KBM-7 (cell line): ENCODE results near the gene NOS1AP.
"Not testable (repeated sequence)": the region's sequence is repeated elsewhere in the genome, so short reads cannot be mapped to it uniquely, and the experiment has no call there.

ENCODE experiments used
- DNase-seq: peaks from one replicate; pipeline ENCODE4 v3.0.0-alpha.2; 2015
- in situ Hi-C: fragments of 300-500 bp; cut with MboI; formaldehyde crosslinking; loops from 2 replicates; pipeline ENCODE4 v1.14.3; 2020; ENCODE audit warnings: low sequenced_read_pairs, low pct_unique_long_range_greater_than_20kb, mixed read lengths

The NOS1AP gene

DNA sequence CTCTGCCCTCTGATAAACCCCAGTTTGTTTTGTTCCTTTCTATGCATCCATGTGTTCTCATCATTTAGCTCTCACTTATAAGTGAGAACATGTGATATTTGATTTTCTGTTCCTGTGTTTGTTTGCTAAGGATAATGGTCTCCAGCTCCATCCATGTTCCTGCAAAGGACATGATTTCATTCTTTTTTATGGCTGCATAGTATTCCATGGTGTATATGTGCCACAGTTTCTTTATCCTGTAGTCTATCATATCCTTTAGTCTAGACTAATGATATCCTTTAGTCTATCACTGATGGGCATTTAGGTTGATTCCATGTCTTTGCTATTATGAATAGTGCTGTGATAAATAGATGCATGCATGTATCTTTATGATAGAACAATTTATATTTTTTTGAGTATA, 131.6 kb downstream of the NOS1AP start:
- DNase-seq, in situ Hi-C loops: not testable (repeated sequence)

DNA sequence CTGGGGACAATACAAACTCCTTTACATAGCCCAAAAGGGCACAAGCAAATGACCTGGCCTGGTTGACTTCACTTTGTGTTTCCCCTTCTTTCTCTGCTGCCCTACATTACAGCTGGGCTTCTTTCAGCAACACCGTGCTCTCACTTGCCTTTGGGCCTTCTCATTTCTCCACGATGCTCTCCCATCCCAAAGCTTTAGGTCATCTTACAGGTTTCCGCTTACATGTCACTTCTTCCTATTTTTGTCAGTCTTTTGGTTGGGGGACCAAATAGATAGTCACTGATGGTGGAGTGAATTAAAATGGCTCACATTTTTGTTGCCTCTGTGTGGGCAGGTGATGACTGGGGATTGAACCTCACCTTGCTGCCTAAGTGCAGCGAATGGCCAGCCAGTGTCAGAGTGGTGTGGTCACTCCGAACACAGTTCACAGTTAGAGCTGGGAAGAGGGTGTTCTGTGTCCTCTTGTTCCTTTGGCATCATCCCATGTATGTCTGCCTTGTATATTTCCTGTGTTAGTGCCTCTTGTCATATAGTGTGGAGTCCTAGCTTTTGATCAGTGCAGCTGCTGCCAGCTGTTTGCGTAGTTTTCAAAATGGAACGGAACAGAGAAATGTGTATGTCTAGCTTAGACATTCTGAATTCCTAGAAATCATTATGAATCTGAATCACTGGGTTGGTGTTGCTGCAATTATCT, 134.8 kb downstream of the NOS1AP start:
- DNase-seq, result no peak
- in situ Hi-C loops, result no loop called here

DNA sequence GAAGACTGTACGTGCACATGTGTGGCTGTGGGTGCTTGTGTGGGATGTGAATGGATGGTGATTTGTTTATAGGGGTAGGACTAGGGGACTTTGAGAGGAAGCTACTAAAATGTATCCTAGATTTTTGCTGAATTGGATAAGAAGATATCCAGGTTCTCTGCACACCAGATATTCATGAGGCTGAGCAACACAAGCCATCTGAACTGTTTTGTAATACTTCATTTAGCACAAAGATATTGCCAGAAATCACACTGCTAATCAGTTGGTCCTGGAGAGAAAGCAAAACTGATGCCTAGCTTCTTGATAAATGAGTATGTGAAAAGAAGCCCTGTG, 135.3 kb downstream of the NOS1AP start:
- in situ Hi-C loops, result no loop called here
- no peak for DNase-seq

DNA sequence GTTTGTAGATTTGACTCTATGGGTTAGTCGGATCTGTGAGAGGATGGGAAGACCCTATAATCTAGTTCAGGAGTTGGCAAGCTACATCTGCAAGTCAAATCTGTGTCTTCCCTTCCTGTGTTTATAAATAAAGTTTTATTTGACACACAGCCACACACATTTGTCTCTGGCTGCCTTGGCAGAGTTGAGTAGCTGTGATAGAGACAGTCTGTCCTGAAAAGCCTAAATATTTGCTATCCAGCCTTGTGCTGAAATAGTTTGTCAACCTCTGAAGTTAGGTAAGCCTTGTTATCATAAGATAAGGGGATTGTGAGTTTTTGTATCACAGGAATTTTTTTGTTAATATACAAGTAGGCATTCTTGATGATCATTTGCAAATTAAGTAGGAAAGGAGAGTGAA, 136.8 kb downstream of the NOS1AP start:
- in situ Hi-C loops, result no loop called here
- no peak for DNase-seq

DNA sequence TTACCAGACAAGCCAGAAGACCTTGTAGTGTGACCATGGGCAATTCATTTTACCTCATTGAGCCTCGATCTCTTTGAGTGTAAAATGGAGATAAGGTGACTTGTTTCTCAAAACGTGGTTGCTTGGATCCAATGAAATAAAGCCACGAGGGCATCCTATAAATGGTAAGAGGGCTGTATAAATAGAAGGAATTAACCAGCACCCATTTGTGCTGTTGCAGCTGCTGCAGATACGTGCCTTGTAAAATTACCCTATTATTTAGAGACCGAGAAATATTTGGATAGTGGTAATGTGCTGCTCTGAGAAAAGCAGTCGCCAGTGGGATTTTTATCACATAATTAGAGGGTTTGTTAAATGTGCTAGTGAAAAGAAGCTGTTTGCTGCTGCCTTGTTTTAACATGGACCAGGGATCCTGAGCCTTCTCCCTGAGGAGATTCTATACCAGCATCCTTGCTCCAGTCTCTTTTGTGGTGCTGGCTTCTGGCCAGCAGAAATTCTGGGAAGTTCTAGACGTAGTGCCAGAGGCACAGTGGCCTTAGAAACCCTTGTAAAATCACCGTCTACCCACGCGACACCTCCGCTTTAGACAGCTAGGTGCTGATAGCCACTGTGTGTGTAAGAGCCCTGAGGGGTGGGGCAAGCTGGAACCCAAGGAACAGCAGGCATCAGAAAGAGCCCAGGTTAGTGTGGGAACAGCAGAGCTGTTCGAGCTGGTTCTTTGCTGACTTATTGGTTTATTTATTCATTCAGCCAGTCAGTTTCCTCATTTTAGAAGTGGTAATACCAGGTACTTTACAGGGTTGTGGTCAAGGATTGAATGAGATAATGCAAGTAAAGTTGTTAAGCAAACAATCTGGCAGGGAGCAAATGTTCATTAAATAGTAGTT, 137.5 kb downstream of the NOS1AP start:
- in situ Hi-C loops, result no loop called here
- DNase-seq, result no peak

DNA sequence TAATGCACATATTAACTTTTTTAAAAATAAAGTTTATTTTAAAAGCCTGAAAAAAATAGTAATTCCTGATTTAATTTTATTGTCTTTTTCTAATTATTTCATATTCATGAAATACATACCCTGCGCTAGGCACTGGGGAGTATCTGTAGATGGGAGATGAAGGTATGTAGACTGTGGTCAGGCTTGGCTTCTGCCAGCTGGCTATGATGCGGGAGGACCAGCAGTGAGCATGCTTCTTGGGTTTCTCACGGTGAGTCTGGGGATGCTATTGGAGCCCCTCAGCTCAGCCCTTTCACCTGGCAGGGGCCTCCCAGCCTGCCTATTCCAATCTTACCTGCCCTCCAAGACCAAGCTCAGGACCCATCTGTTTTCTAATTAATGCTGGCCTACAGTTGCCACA, 138.4 kb downstream of the NOS1AP start:
- DNase-seq, result no peak
- in situ Hi-C loops, result no loop called here

DNA sequence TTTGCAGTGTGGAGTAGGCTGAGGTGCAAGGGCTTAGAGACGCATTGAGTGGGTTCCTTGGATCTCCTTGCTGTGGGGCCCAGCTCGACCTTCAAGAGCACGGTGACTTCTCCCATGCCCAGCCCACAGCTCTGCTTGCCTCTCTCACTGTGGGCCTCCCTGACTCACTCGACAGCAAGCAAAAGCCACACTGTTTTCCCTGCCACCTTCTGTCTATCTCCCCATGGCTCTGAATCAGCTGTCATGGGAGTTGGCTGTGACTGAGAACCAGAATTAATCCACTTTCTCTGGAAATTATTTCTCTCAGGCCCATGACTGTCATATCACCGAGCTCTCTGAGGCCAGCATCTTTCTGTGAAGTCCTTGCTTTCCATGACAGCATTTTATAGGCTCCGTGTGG, 140.7 kb downstream of the NOS1AP start:
- in situ Hi-C loops, result no loop called here
- DNase-seq, result no peak

DNA sequence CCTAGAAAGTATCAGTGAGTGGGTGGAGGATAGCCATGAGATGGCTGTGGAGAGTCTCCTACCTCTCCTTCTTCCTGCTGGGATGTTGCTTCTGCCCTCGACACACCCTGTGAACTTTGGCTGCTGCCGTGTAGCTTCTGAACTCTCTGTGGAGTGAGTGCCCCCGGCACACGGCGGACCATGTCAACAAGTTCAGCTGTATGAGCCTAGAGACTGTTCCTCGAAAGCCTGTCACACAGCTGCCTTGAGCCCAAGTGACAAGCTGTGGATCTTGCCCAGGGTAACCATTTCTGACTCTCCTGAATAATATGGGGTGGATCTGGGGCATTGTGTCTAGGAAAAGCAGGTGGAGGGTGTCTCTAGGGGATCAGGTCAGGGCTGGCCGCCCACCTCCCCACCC, 143.2 kb downstream of the NOS1AP start:
- in situ Hi-C loops, result no loop called here
- DNase-seq, result no peak

DNA sequence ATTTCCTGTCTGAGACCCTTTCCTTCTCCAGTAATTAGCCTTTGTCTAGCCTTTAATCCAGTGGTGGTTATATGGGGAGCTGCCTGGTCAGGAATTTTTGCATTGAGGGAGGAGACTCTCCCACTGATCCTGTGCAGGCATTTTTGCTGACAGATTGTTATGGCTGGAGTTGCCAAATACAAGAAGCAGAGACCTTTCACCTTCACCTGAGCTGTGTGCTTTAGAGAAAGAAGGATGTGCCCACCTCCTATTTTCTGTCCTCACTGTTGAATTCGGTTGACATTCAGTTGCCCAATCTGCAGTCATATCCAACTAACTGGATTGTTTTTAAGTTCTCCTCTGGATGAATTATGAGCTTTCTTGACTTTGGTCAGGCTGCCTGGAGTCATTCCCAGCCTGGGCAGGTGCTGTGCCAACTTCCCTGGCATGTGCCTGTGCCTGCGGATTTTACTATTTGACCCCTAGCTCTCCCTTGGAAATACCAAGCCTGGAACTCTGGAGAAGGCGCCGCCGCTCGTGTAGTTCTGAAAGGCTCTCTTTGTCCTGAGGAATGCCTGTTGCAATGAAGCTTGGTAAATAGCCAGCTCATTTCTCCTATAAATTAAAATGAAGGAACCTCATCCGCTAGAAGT, 143.9 kb downstream of the NOS1AP start:
- in situ Hi-C loops, result no loop called here
- no peak for DNase-seq

DNA sequence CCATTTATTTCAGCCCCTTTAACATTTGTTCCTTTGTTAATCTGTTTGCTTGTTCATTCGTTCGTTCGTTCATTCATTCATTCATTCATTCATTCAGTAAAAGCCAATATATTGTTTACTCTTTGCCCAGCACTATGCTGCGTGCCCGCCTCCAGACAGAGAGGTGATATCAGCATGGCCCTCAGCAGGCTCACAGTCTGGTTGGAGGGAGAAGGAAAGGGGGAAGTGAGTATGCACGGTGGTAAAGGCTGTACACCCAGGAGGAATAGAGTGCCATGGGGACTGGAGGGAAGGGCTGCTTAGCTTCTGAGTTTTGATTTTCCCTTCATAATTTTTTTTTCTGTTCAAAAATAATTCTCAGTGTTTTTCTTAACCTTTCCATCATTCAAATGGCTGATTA, 144.7 kb downstream of the NOS1AP start:
- DNase-seq, result no peak
- in situ Hi-C loops, result no loop called here

DNA sequence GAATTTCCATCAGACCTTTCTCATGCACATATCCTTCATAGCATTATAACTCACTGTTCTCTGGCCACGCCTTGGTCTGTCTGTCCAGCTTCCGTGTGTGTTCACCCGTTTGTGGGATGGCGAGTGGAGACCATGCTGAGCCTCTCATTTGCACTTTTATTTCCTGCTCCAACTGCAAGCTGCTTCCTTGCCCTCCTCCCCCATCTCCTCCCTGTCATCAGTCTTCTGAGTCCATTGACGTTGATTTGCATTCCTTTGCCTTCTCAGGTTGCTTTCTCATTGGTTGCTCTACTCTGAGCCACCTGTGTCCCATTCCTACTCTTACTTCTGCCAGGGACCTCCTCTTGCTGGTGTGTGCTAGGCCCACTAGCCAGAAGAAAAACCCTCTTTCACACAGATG, 146.4 kb downstream of the NOS1AP start:
- DNase-seq, result no peak
- in situ Hi-C loops, result no loop called here

DNA sequence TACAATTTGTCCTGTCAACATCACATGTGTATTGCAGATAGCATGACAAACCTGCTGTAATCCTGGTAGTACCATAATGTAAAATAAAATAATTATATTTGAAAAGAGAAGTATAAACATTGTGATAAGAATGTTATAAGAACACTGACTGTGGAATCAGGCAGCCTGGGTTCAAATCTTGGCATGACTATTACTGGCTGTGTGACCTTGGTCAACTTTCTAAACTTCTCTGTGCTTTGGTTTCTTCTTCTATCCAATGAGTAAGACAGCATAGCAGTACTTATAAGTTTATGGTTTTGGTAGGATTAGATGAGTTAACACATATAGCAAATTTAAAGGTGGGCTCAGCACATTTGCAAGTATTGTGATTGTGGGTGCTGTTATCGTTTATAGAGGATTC, 147.1 kb downstream of the NOS1AP start:
- in situ Hi-C loops, result no loop called here
- no peak for DNase-seq

DNA sequence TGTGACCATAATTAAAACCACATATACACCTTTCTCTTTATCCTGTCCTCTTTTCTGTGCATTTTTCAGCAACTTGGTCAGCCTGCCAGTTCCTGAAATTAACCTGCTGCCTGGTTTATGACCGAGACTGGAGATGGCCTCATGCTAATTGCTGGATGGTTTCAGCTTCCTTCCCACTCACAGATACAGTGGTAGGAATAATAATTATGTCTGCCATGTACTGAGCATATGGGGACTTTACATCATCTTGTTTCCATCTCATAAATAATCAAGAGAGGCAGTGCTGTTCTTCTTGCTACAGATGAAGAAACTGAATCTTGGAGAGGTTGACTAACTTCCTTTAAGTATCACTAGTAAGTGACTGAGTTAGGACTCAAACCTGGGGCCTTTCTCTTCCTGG, 148.2 kb downstream of the NOS1AP start:
- DNase-seq, result no peak
- in situ Hi-C loops, result no loop called here

DNA sequence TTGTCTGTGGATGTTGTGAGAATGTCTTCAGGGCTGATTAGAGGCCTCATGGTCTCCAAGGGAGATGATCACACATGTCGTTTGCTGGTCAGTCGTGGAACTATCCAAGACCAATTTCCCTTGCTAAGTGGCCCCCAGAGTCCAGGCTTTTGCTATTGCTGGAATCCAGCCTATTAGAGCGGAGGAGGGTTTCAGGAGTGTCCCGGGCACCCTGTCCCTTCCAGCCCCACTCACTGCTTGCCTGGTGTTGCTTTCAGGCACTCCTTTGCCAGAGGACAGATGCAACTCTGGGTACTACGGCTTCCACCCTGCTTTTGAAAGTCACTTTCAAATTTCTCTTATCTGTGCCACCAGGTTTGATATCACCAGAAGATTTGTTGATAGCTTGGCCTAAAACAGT, 149.1 kb downstream of the NOS1AP start:
- no peak for DNase-seq
- in situ Hi-C loops, result no loop called here

DNA sequence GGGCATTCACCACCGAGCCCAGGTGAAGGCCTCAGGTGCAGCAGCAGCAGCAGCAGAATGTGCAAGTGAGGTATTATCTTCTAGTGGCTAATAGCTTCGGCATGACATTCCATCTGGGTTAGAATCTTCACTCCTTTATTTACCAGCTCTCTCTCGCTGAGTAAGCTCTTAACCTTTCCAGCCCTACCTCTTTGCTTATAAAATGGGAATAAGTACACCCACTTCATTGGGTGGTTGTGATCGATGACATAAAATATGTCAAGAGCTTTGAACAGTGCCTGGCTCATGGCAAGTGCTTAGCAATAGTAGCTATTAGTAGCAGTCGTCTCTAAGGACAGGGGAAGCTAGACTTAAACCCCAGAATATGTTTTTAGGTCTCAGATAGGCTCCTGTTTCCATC, 149.5 kb downstream of the NOS1AP start:
- in situ Hi-C loops, result no loop called here
- no peak for DNase-seq

DNA sequence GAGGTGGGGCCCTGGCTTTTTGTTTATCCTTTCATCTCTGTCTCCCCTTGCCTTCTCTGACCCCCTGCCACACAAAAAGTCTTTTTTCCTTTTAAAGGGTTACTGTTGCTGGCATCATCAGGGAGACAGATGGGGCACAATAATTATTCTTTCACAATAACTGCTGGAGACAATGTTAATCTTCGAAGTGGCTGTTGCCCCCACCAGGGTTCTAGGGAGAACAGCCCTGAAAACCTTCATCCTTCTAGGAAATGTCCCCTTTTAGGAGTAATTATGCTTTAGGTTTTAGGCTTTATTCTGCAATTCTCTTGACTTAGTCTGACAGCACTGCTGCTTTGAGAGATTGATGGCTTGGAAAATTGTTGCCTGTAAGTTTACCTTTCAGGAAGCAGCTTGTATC, 150.0 kb downstream of the NOS1AP start:
- DNase-seq, result no peak
- in situ Hi-C loops, result no loop called here

DNA sequence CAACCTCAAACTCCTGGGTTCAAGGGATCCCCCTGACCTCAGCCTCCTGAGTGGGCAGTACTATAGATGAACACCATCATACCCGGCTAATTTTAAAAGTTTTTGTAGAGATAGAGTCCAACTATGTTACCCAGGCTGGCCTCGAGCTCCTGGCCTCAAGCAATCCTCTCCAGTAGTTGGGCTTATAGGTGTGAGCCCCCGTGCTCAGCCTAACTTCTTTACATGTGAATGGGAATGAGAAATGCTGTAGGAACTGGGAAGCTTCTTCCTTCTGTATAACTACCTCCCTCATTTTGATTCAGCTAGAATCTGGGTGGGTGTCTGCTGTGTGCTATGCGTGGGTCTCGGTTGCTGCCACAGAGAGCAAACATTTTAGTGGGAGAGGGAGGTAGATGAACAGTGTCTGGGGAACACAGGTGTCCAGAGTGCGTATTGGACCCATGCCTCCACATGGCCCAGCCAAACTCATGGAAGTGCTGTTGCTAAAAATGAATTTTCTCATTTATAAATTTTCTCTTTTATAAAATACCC, 150.6 kb downstream of the NOS1AP start:
- in situ Hi-C loops, result no loop called here
- DNase-seq, result no peak

DNA sequence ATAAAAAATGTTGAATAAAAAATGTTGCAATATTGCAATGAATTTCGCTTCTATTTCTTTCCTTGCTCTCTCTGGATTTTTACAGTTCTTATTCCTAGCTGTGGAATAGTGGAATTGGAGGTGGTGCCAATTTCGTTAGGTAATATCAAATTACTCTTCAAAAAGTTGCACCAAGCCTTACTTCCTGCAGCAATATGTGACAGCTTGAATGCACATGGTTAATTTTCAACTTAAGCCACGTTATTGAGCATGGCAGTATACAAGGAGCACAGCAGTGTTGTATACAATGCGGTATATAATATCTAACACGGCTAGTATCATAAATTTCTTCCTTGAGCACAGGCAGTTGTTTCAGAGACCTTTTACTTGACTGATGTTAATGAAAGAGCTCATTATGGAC, 152.5 kb downstream of the NOS1AP start:
- DNase-seq, result no peak
- in situ Hi-C loops, result no loop called here

DNA sequence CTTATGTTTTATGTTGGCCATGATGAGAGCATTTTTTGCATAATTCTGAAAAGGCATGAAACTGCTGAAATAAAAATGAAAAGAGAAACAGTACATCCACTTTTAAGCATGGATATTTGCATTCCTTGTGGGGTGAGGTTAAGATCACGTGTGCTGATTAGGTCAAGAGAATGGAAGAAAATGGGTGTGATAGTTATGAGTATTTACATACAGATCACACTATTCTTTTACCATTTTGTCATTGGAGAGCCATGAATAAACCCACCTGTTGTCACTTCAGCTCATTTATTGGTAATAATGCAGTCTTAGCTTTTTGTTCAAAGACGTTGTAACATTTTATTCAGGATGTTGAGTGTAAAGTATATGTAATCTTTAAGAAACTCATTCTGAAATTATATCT, 153.2 kb downstream of the NOS1AP start:
- in situ Hi-C loops, result no loop called here
- DNase-seq, result no peak

DNA sequence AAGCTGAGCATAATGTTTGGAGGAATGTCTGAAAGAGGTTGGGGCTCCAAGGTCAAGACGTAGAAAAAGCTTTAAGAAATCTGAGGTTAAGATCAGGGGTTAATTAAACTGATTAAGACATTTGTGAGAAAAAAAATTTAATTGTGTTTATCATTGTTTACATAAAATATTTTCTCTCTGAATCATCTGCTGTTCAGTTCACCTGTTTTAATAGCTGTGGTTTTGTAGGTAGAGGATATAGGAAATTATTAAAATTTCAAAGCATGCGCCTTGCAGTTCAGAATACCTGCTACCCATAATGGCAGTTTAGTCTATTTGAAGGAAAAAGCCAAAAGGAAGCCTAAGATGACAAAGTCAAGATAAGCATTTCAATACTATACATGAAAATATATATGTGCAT, 154.0 kb downstream of the NOS1AP start:
- no peak for DNase-seq
- in situ Hi-C loops, result no loop called here
